Islet precursor cell (in vitro differentiated cells): ENCODE data around the gene GEMIN8.

Source experiments
- DNase-seq: peaks from one replicate; pipeline ENCODE4 v3.0.0-alpha.2; 2018

Gene GEMIN8

GRCh38 chrX:14029425-14030173, at the start of gene GEMIN8:
Gene GEMIN8 (minus strand): TSS chrX:14029892. CDS start chrX:14021478, 8,414 bp downstream.
- DNase-seq, result peak; percentile 95

- DNase-seq, result no peak
Measured at GRCh38 chrX:14076639-14077038, 46.9 kb upstream of the GEMIN8 start.

- no peak for DNase-seq
Measured at GRCh38 chrX:14073556-14073955, 43.9 kb upstream of the GEMIN8 start.

GRCh38 chrX:14073071-14073470, 43.4 kb upstream of the GEMIN8 start:
- DNase-seq, result no peak

- DNase-seq, result no peak
Measured at GRCh38 chrX:14065800-14066199, 36.1 kb upstream of the GEMIN8 start.

GRCh38 chrX:14064626-14065432, 35.1 kb upstream of the GEMIN8 start:
- DNase-seq, result peak; percentile 69

GRCh38 chrX:14062524-14062923, 32.8 kb upstream of the GEMIN8 start:
- no peak for DNase-seq

- DNase-seq, result no peak
Measured at GRCh38 chrX:14056206-14056605, 26.5 kb upstream of the GEMIN8 start.

- no peak for DNase-seq
Measured at GRCh38 chrX:14051416-14051815, 21.7 kb upstream of the GEMIN8 start.

GRCh38 chrX:14050709-14051108, 21.0 kb upstream of the GEMIN8 start:
- no peak for DNase-seq

- no peak for DNase-seq
Measured at GRCh38 chrX:14043209-14043608, 13.5 kb upstream of the GEMIN8 start.

GRCh38 chrX:14039344-14039743, 9.7 kb upstream of the GEMIN8 start:
- DNase-seq, result no peak

GRCh38 chrX:14038375-14039085, 8.8 kb upstream of the GEMIN8 start:
- no peak for DNase-seq

- no peak for DNase-seq
Measured at GRCh38 chrX:14032406-14032805, 2.7 kb upstream of the GEMIN8 start.

GRCh38 chrX:14030174-14030530, 460 bp upstream of the GEMIN8 start:
- no peak for DNase-seq

GRCh38 chrX:14029039-14029424, 660 bp downstream of the GEMIN8 start:
- peak; percentile 60 for DNase-seq

- DNase-seq, result no peak
Measured at GRCh38 chrX:14028473-14028872, 1.2 kb downstream of the GEMIN8 start.

GRCh38 chrX:14027511-14028019, 2.1 kb downstream of the GEMIN8 start:
- DNase-seq, result no peak

- DNase-seq, result no peak
Measured at GRCh38 chrX:14027036-14027435, 2.7 kb downstream of the GEMIN8 start.

GRCh38 chrX:14026121-14026520, 3.6 kb downstream of the GEMIN8 start:
- no peak for DNase-seq

- DNase-seq, result no peak
Measured at GRCh38 chrX:14022019-14022418, 7.7 kb downstream of the GEMIN8 start.

GRCh38 chrX:14017399-14017798, 12.3 kb downstream of the GEMIN8 start:
- no peak for DNase-seq

GRCh38 chrX:14015941-14016340, 13.8 kb downstream of the GEMIN8 start:
- DNase-seq, result no peak

- no peak for DNase-seq
Measured at GRCh38 chrX:14015294-14015693, 14.4 kb downstream of the GEMIN8 start.
